CD8-positive, alpha-beta memory T cell (primary cell): ENCODE measurements around the gene SPPL2B. TPM values are rescaled to one million over a fixed set of nuclear protein-coding genes. Genes with fewer than 3 reads are reported as not detected.

Source experiments
- CTCF ChIA-PET: fragments of 350-600 bp; sonication (Branson Sonifier 250); formaldehyde crosslinking; loops from one replicate; lab custom pipeline; 2021; ENCODE audit warnings: antibody characterized with exemption; lab: Charles Lee
- POLR2A ChIA-PET: fragments of 350-600 bp; sonication (Branson Sonifier 250); formaldehyde crosslinking; loops from one replicate; lab custom pipeline; 2021; ENCODE audit warnings: antibody characterized with exemption; lab: Charles Lee
- DNase-seq, 5 donors: peaks; one replicate each; pipeline versions ENCODE4 v3.0.0 to v3.0.0-alpha.2; 2020 to 2022; ENCODE audit warnings: mixed read lengths in 1 of 5
- H3K27ac ChIP-seq: one replicate; pipeline ENCODE4 v1.7.0; 2013; ENCODE audit warnings: low read depth, mild to moderate bottlenecking, low read length, moderate library complexity
- H3K27me3 ChIP-seq: 2 replicates; pipeline ENCODE4 v1.7.0; 2013; ENCODE audit warnings: low read length, mild to moderate bottlenecking; ENCODE audit not compliant: insufficient read depth, poor library complexity, severe bottlenecking
- H3K36me3 ChIP-seq: 2 replicates; pipeline ENCODE4 v1.7.0; 2013; ENCODE audit warnings: mild to moderate bottlenecking, low read length, moderate library complexity; ENCODE audit not compliant: insufficient read depth
- H3K4me1 ChIP-seq: 2 replicates; pipeline ENCODE4 v1.7.0; 2013; ENCODE audit warnings: mild to moderate bottlenecking, low read length, moderate library complexity; ENCODE audit not compliant: insufficient read depth
- H3K4me3 ChIP-seq: 2 replicates; pipeline ENCODE4 v1.7.0; 2013; ENCODE audit warnings: mild to moderate bottlenecking, low read length
- H3K9me3 ChIP-seq: 2 replicates; pipeline ENCODE4 v1.7.0; 2013; ENCODE audit warnings: mild to moderate bottlenecking, low read length
- H3K27ac Mint-ChIP-seq, 8 donors: one replicate each; pipeline ENCODE4 v1.8.0; 2020 to 2021; ENCODE audit warnings: mixed read lengths in 8 of 8, mild to moderate bottlenecking in 6 of 8, inconsistent platforms in 3 of 8, moderate library complexity in 3 of 8
- H3K27me3 Mint-ChIP-seq, 2 donors: one replicate each; pipeline ENCODE4 v1.8.0; 2020 to 2021; ENCODE audit warnings: mixed read lengths in 2 of 2, mild to moderate bottlenecking in 1 of 2, moderate library complexity in 1 of 2
- H3K36me3 Mint-ChIP-seq, 3 donors: one replicate each; pipeline ENCODE4 v1.8.0; 2020 to 2021; ENCODE audit warnings: mixed read lengths in 3 of 3, inconsistent platforms in 1 of 3, mild to moderate bottlenecking in 1 of 3
- H3K4me1 Mint-ChIP-seq, 3 donors: one replicate each; pipeline ENCODE4 v1.8.0; 2020 to 2021; ENCODE audit warnings: mixed read lengths in 3 of 3, inconsistent platforms in 1 of 3, mild to moderate bottlenecking in 1 of 3
- H3K4me3 Mint-ChIP-seq, 7 donors: one replicate each; pipeline ENCODE4 v1.8.0; 2020 to 2021; ENCODE audit warnings: mixed read lengths in 7 of 7, mild to moderate bottlenecking in 6 of 7, moderate library complexity in 4 of 7, inconsistent platforms in 2 of 7
- H3K9me3 Mint-ChIP-seq, 5 donors: one replicate each; pipeline ENCODE4 v1.8.0; 2020 to 2022; ENCODE audit warnings: mixed read lengths in 5 of 5, mild to moderate bottlenecking in 3 of 5, moderate library complexity in 2 of 5, inconsistent platforms in 1 of 5
- polyA plus RNA-seq: library from polyadenylated mRNA; unstranded; fragments of 300-500 nt; fragmentation: Illumina TruSeq; gene quantifications from one replicate; pipeline ENCODE4 v1.2.3, GENCODE V29; 2021
- total RNA-seq, 2 experiments: library from RNA; stranded (reverse); gene quantifications; one replicate each; pipeline ENCODE4 v1.2.3, GENCODE V29; 2021

SPPL2B gene
- total and polyA plus RNA-seq, 3 experiments from 2014 or later = 8.4 to 41.4 (median 39.0) TPM

DNA sequence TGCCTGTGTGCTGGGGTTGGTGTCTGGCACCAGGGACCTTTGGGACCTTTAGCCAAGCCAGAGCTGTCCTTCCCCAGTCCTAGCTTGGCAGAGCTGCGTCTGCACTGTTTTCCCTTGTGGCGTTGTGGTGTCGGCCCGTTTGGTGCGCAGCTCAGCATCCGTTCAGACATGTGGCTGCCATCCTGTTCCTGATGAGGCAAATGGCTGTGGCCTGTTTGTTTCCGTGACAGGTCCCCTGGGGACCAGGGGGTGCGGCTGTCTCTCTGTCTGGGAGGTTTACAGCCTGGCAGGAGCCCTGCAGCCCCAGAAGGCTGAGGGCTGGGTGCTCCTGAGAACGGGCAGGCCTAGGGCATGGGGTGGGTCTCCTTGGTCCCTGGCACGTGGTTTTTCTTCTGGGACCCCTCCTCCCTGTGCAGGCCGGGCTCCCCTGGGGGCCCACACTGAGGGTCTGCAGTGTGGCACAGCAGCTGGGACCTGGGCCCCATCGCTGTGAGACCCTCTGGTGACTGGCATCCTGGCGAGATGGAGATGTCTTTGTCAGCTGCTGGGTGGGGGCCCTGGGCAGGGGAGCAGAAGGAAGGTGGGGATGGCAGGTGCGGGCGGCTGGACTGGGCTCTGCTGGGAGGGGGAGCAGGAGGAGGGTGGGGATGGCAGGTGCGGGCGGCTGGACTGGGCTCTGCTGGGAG is 4.0 kb downstream of the SPPL2B start:
- DNase-seq = peak in 3 of 5 donors; percentile 38 to 88 (median 44)
- peaks cover 26 to 50% (median 28%) of the 10 kb centered on the region in 3 donors for H3K4me1 Mint-ChIP-seq
- peak overlapping the region in 5 of 8 donors; percentile 37 to 85 (median 77) for H3K27ac Mint-ChIP-seq
- H3K4me3 ChIP-seq = no peak overlapping the region
- peaks cover 0 to 21% (median 3%) of the 10 kb centered on the region in 3 donors for H3K36me3 Mint-ChIP-seq
- H3K9me3 ChIP-seq = no peaks in the 10 kb centered on the region
- peaks cover 39% of the 10 kb centered on the region for H3K4me1 ChIP-seq
- H3K27me3 Mint-ChIP-seq = peaks cover 0 to 2% of the 10 kb centered on the region in 2 donors
- POLR2A ChIA-PET = no interaction called here
- H3K36me3 ChIP-seq = no peaks in the 10 kb centered on the region
- no peaks in the 10 kb centered on the region for H3K9me3 Mint-ChIP-seq
- CTCF ChIA-PET = no interaction called here
- H3K27me3 ChIP-seq = no peaks in the 10 kb centered on the region
- H3K27ac ChIP-seq = no peak overlapping the region
- H3K4me3 Mint-ChIP-seq = peak overlapping the region in 3 of 7 donors; percentile 5 to 75 (median 44)

GRCh38 chr19:2333027-2333806 is 4.7 kb downstream of the SPPL2B start:
- no peaks in the 10 kb centered on the region for H3K36me3 ChIP-seq
- Mint-ChIP-seq H3K9me3 (no peaks in the 10 kb centered on the region), H3K27me3 (peaks cover 0 to 2% of the 10 kb centered on the region in 2 donors), H3K27ac (peak overlapping the region in 1 of 8 donors; percentile 89), H3K36me3 (peaks cover 0 to 17% (median 2%) of the 10 kb centered on the region in 3 donors), H3K4me1 (peaks cover 21 to 45% (median 23%) of the 10 kb centered on the region in 3 donors), H3K4me3 (no peak overlapping the region)
- H3K27ac ChIP-seq = no peak overlapping the region
- no peak overlapping the region for H3K4me3 ChIP-seq
- DNase-seq = peak in 1 of 5 donors; percentile 45
- no peaks in the 10 kb centered on the region for H3K9me3 ChIP-seq
- H3K4me1 ChIP-seq = peaks cover 33% of the 10 kb centered on the region
- H3K27me3 ChIP-seq = no peaks in the 10 kb centered on the region
- CTCF ChIA-PET = no interaction called here
- POLR2A ChIA-PET = no interaction called here

- Histone ChIP-seq H3K4me3 (no peak overlapping the region), H3K9me3 (no peaks in the 10 kb centered on the region), H3K27ac (no peak overlapping the region), H3K4me1 (peaks cover 33% of the 10 kb centered on the region), H3K27me3 (no peaks in the 10 kb centered on the region), H3K36me3 (no peaks in the 10 kb centered on the region)
- Mint-ChIP-seq H3K9me3 (no peaks in the 10 kb centered on the region), H3K27me3 (peaks cover 0 to 2% of the 10 kb centered on the region in 2 donors), H3K4me3 (no peak overlapping the region), H3K27ac (peak overlapping the region in 1 of 8 donors; percentile 89), H3K36me3 (peaks cover 0 to 17% (median 0%) of the 10 kb centered on the region in 3 donors), H3K4me1 (peaks cover 18 to 42% (median 21%) of the 10 kb centered on the region in 3 donors)
- ChIA-PET POLR2A (no interaction called here), CTCF (no interaction called here)
- DNase-seq = no peak
Observed at GRCh38 chr19:2333807-2334211, 5.3 kb downstream of the SPPL2B start.

GRCh38 chr19:2334426-2334825 is 5.9 kb downstream of the SPPL2B start:
- H3K27ac Mint-ChIP-seq = peak overlapping the region in 1 of 8 donors; percentile 26
- peaks cover 0 to 2% of the 10 kb centered on the region in 2 donors for H3K27me3 Mint-ChIP-seq
- Histone ChIP-seq H3K36me3 (no peaks in the 10 kb centered on the region), H3K4me1 (peaks cover 28% of the 10 kb centered on the region), H3K9me3 (no peaks in the 10 kb centered on the region), H3K27me3 (no peaks in the 10 kb centered on the region), H3K27ac (no peak overlapping the region), H3K4me3 (no peak overlapping the region)
- H3K4me1 Mint-ChIP-seq = peaks cover 14 to 37% (median 17%) of the 10 kb centered on the region in 3 donors
- H3K9me3 Mint-ChIP-seq = no peaks in the 10 kb centered on the region
- no peak overlapping the region for H3K4me3 Mint-ChIP-seq
- H3K36me3 Mint-ChIP-seq = peaks cover 0 to 17% (median 0%) of the 10 kb centered on the region in 3 donors
- ChIA-PET POLR2A (no interaction called here), CTCF (no interaction called here)
- DNase-seq = no peak

DNA sequence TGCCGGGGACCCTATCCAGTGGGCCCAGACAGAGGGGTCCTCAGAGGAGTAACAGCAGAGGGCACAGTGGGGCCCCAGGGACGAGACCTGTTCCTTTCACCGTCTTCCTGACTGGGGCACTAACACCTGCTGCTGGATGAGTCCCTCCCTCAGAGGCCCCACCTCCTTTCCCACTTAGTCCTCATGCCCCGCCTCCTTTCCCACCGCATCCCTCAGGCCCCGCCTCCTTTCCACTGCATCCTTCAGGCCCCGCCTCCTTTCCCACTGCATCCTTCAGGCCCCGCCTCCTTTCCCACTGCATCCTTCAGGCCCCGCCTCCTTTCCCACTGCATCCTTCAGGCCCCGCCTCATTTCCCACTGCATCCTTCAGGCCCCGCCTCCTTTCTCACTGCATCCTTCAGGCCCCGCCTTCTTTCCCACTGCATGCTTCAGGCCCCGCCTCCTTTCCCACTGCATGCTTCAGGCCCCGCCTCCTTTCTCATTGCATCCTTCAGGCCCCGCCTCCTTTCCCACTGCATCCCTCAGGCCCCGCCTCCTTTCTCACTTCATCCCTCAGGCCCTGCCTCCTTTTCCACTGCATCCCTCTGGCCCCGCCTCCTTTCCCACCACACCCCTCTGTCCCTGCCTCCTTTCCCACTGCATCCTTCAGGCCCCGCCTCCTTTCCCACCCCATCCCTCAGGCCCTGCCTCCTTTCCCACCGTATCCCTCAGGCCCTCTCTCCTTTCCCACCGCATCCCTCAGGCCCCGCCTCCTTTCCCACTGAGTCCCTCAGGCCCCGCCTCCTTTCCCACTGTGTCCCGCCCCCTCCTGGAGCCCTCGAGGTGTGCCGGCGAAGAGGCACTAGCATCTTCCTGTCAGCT is 6.7 kb downstream of the SPPL2B start:
- H3K27ac ChIP-seq = no peak overlapping the region
- H3K4me1 ChIP-seq = peaks cover 24% of the 10 kb centered on the region
- peak in 1 of 5 donors; percentile 51 for DNase-seq
- no peaks in the 10 kb centered on the region for H3K9me3 ChIP-seq
- H3K9me3 Mint-ChIP-seq = no peaks in the 10 kb centered on the region
- peaks cover 0 to under 1% of the 10 kb centered on the region in 2 donors for H3K27me3 Mint-ChIP-seq
- no peaks in the 10 kb centered on the region for H3K36me3 ChIP-seq
- H3K36me3 Mint-ChIP-seq = peaks cover 0 to 14% (median 0%) of the 10 kb centered on the region in 3 donors
- H3K4me3 ChIP-seq = no peak overlapping the region
- CTCF ChIA-PET = no interaction called here
- H3K27ac Mint-ChIP-seq = peak overlapping the region in 4 of 8 donors; percentile 15 to 90 (median 60)
- H3K27me3 ChIP-seq = no peaks in the 10 kb centered on the region
- H3K4me1 Mint-ChIP-seq = peaks cover 9 to 30% (median 11%) of the 10 kb centered on the region in 3 donors
- POLR2A ChIA-PET = interaction anchor here (0.5 kb wide), 1 partner anchor 1232 kb away, joined by 3 read pairs; no protein-coding TSS in a partner anchor
- peak overlapping the region in 1 of 7 donors; percentile 12 for H3K4me3 Mint-ChIP-seq

DNA sequence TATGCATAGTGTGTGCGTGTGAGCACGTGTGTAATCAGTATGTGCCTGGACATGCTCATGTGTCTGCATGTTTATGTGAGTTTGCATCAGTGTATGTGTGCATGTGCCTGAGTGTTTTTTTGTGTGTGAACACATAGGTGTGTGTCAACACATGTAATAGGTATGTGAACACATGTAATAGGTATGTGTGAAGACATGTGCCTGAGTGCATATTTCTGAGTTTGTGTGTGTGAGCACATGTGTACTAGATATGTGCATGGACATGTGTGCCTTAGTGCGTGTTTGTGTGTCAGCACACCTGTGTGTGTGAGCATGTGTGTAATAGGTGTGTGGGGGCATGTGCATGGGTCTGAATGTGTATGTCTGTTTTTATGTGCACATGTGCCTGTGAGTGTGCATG is 7.4 kb downstream of the SPPL2B start:
- DNase-seq = no peak
- ChIA-PET POLR2A (no interaction called here), CTCF (no interaction called here)
- Histone ChIP-seq H3K27ac (no peak overlapping the region), H3K27me3 (no peaks in the 10 kb centered on the region), H3K9me3 (no peaks in the 10 kb centered on the region), H3K4me1 (peaks cover 20% of the 10 kb centered on the region), H3K36me3 (no peaks in the 10 kb centered on the region), H3K4me3 (no peak overlapping the region)
- Mint-ChIP-seq H3K4me3 (peak overlapping the region in 1 of 7 donors; percentile 12), H3K27me3 (no peaks in the 10 kb centered on the region), H3K4me1 (peaks cover 7 to 24% (median 9%) of the 10 kb centered on the region in 3 donors), H3K27ac (peak overlapping the region in 5 of 8 donors; percentile 15 to 86 (median 81)), H3K9me3 (no peaks in the 10 kb centered on the region), H3K36me3 (peaks cover 0 to 14% (median 0%) of the 10 kb centered on the region in 3 donors)

DNA sequence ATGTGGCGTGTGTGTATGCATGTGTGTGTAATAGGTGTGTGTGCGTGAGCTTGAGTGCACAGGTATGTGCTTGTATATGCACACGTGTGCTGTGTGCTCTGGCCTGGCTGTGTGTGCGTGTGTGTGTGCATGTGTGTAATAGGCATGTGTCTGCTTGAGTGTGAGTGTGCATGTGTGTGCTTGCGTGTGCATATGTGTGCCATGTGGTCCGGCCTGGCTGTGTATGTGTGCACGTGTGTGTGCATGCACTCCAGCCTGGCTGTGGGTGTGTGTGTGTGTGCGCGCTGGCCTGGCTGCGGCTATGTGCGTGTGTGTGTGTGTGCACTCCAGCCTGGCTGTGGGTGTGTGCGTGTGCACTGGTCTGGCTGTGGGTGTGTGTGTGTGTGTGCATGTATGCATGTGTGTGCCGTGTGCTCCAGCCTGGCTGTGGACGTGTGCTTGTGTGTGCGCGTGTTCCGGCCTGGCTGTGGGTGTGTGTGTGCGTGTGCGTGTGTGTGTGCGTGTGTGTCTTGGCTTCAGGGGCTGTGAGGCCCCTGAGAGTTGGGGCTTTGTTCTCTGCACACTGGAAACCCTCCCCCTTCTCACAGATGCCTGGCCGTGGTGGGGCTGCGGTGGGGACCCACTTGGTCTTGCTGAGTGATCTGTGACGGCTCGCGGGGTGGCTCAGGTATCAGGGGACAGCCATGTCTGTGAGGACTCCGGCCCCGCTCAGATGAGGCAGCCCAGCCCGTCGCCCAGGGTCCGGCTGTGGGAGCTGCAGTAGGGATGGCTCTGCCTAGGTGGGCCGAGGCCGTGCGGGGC is 8.2 kb downstream of the SPPL2B start:
- H3K27me3 ChIP-seq = no peaks in the 10 kb centered on the region
- no peak overlapping the region for H3K4me3 ChIP-seq
- CTCF ChIA-PET = no interaction called here
- H3K9me3 ChIP-seq = no peaks in the 10 kb centered on the region
- POLR2A ChIA-PET = no interaction called here
- H3K4me1 ChIP-seq = peaks cover 12% of the 10 kb centered on the region
- H3K4me3 Mint-ChIP-seq = no peak overlapping the region
- H3K27me3 Mint-ChIP-seq = no peaks in the 10 kb centered on the region
- no peak overlapping the region for H3K27ac ChIP-seq
- peaks cover 0 to 18% (median 0%) of the 10 kb centered on the region in 3 donors for H3K36me3 Mint-ChIP-seq
- DNase-seq = peak in 1 of 5 donors; percentile 42
- H3K27ac Mint-ChIP-seq = peak overlapping the region in 1 of 8 donors; percentile 81
- peaks cover 7 to 17% (median 9%) of the 10 kb centered on the region in 3 donors for H3K4me1 Mint-ChIP-seq
- no peaks in the 10 kb centered on the region for H3K9me3 Mint-ChIP-seq
- H3K36me3 ChIP-seq = no peaks in the 10 kb centered on the region
